ENCODE measurements around the gene HES1. TPM values are rescaled to one million over a fixed set of nuclear protein-coding genes. Genes with fewer than 3 reads are reported as not detected.

Gene HES1
- polyA plus RNA-seq, 3 donors, result 0.17 to 66.6 (median 0.26) TPM

DNA sequence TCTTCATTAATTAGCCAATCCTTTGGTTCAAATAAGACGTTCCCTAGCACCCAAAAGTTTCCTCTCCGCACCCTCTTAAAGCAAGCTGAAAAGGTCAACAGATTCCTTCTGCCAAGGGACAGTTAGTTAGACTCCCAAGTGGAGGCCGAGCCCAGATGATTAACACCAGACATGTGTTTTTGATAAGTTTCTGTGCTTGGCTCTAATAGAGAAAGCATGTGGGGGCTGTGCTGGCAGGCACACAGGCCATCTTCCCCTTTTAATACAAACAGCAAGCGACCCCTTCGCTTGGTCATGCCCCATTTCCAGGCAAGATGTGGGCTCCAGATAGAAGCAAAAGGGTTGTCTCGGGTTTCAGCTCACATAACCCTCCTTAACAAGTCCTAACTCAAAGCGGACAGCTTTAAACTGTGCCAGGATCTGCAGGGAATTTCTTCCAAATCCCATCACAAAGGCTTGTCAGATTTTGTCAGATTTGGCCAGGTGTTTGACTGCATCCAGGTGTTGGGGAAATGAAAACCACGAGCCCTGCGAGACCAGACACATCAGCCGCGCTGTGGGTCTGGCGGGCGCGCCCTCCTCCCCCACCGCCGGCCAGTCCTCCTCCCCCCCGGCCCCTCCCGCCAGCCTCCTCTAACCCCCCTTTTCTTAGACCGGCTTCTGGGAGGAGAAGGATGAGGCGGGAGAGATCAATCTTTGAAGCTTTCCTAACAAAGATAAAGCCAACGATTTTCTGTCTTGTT, 3.3 kb downstream of the HES1 start:
- H3K9me3 ChIP-seq (replicated peaks in 1 of 2; ENCODE audit: control insufficient read depth in 1 of 2, insufficient read depth in 1 of 2, low read length in 2 of 2), result peaks cover 6% of the 10 kb centered on the region in 2 donors
- no peak overlapping the region for H3K4me3 ChIP-seq (replicated peaks in 1 of 3; ENCODE audit: low read depth in 2 of 3, low read length in 3 of 3)
- no peak overlapping the region for H3K27ac ChIP-seq (ENCODE audit: low read depth in 1 of 2, low read length in 2 of 2)
- peaks cover 72 to 87% of the 10 kb centered on the region in 2 donors for H3K27me3 ChIP-seq (ENCODE audit: control insufficient read depth in 2 of 2, insufficient read depth in 2 of 2, low read length in 2 of 2)
- no peak overlapping the region for H3K4me2 ChIP-seq (replicated peaks; ENCODE audit: extremely low read depth, low read length, poor library complexity, severe bottlenecking)
- no peaks in the 10 kb centered on the region for H3K36me3 ChIP-seq (replicated peaks in 1 of 2; ENCODE audit: control insufficient read depth in 1 of 2, insufficient read depth in 2 of 2, low read length in 2 of 2)
- WGBS (ENCODE audit: insufficient coverage), result 31% methylated on average over 6 of the region's 21 CpGs
- peaks cover 6% of the 10 kb centered on the region for H4K20me1 ChIP-seq (ENCODE audit: insufficient read depth, low read length)
- no peak for DNase-seq
- H3K9ac ChIP-seq (ENCODE audit: insufficient read depth, low read length, poor library complexity, severe bottlenecking), result no peak overlapping the region
- H3K27me3 Mint-ChIP-seq (ENCODE audit: low read depth in 3 of 3), result peaks cover 78 to 94% (median 85%) of the 10 kb centered on the region in 3 donors
- intact Hi-C loops (cut with micrococcal nuclease), result loop anchor here (5.0 kb wide), 3 partner anchors 52 to 87 kb away; no protein-coding TSS in a partner anchor
- H3K79me2 ChIP-seq (ENCODE audit: insufficient read depth, low read length), result no peaks in the 10 kb centered on the region
- H2AFZ ChIP-seq (ENCODE audit: insufficient read depth, low read depth, low read length, poor library complexity, severe bottlenecking), result no peak overlapping the region
- peaks cover 41% of the 10 kb centered on the region for H3K4me1 Mint-ChIP-seq
- H3K4me3 Mint-ChIP-seq, result peak overlapping the region in 1 of 2 donors; percentile 72
- H3K36me3 Mint-ChIP-seq, result peaks cover 13 to 27% of the 10 kb centered on the region in 2 donors
- H3K4me1 ChIP-seq (ENCODE audit: control insufficient read depth in 1 of 2, insufficient read depth in 2 of 2, low read length in 2 of 2), result peaks cover 45 to 56% of the 10 kb centered on the region in 2 donors
- no peak overlapping the region for H3K27ac Mint-ChIP-seq
- peaks cover 0 to 46% (median 18%) of the 10 kb centered on the region in 7 donors for H3K9me3 Mint-ChIP-seq
- TF ChIP-seq, protein P1, sequence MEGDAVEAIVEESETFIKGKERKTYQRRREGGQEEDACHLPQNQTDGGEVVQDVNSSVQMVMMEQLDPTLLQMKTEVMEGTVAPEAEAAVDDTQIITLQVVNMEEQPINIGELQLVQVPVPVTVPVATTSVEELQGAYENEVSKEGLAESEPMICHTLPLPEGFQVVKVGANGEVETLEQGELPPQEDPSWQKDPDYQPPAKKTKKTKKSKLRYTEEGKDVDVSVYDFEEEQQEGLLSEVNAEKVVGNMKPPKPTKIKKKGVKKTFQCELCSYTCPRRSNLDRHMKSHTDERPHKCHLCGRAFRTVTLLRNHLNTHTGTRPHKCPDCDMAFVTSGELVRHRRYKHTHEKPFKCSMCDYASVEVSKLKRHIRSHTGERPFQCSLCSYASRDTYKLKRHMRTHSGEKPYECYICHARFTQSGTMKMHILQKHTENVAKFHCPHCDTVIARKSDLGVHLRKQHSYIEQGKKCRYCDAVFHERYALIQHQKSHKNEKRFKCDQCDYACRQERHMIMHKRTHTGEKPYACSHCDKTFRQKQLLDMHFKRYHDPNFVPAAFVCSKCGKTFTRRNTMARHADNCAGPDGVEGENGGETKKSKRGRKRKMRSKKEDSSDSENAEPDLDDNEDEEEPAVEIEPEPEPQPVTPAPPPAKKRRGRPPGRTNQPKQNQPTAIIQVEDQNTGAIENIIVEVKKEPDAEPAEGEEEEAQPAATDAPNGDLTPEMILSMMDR (IDR thresholded peaks at IDR 0.05), result no peak

DNA sequence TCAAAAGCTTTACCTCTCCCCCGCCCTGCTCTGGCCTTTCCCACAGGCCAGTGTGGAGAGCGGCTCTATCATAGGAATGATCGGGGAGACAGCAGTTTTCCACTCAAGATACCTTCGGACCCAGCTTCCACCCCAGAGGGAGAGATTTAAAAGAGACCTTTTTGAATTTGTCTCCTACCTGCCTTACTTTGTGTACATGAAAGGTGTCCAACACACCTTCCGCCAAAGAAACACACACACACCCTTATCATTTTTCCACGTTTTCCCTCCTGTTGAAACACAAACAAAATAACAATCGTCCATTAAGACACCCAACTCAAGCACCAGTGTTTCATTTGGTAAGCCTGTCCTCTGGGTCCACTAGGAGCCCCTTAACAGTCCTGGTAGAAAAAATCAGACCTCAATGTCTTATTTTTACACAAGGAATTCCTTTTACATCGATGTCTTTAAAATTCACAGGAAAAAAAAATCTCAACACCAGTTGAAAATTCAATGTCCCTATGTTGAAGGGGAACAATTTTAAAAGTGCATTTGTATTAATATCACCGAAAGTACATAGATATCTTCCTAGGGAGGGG, 4.0 kb downstream of the HES1 start:
- peaks cover 0 to 46% (median 18%) of the 10 kb centered on the region in 7 donors for H3K9me3 Mint-ChIP-seq
- H3K27ac Mint-ChIP-seq, result no peak overlapping the region
- intact Hi-C loops (cut with micrococcal nuclease), result loop anchor here (5.0 to 10.0 kb wide), 4 partner anchors 53 to 165 kb away; no protein-coding TSS in a partner anchor
- Histone ChIP-seq H3K27me3 (ENCODE audit: control insufficient read depth in 2 of 2, insufficient read depth in 2 of 2, low read length in 2 of 2) (peaks cover 73 to 91% of the 10 kb centered on the region in 2 donors), H3K9me3 (replicated peaks in 1 of 2; ENCODE audit: control insufficient read depth in 1 of 2, insufficient read depth in 1 of 2, low read length in 2 of 2) (peaks cover 6% of the 10 kb centered on the region in 2 donors), H3K4me1 (ENCODE audit: control insufficient read depth in 1 of 2, insufficient read depth in 2 of 2, low read length in 2 of 2) (peaks cover 42 to 50% of the 10 kb centered on the region in 2 donors), H3K4me3 (replicated peaks in 1 of 3; ENCODE audit: low read depth in 2 of 3, low read length in 3 of 3) (no peak overlapping the region), H4K20me1 (ENCODE audit: insufficient read depth, low read length) (peaks cover 6% of the 10 kb centered on the region), H3K36me3 (replicated peaks in 1 of 2; ENCODE audit: control insufficient read depth in 1 of 2, insufficient read depth in 2 of 2, low read length in 2 of 2) (no peaks in the 10 kb centered on the region), H3K9ac (ENCODE audit: insufficient read depth, low read length, poor library complexity, severe bottlenecking) (no peak overlapping the region), H3K4me2 (replicated peaks; ENCODE audit: extremely low read depth, low read length, poor library complexity, severe bottlenecking) (no peak overlapping the region), H3K27ac (ENCODE audit: low read depth in 1 of 2, low read length in 2 of 2) (no peak overlapping the region), H2AFZ (ENCODE audit: insufficient read depth, low read depth, low read length, poor library complexity, severe bottlenecking) (no peak overlapping the region), H3K79me2 (ENCODE audit: insufficient read depth, low read length) (no peaks in the 10 kb centered on the region)
- H3K27me3 Mint-ChIP-seq (ENCODE audit: low read depth in 3 of 3), result peaks cover 80 to 94% (median 87%) of the 10 kb centered on the region in 3 donors
- H3K4me3 Mint-ChIP-seq, result peak overlapping the region; percentile 16 to 68
- WGBS (ENCODE audit: insufficient coverage), result 10% methylated on average over 2 of the region's 9 CpGs
- peaks cover 13 to 27% of the 10 kb centered on the region in 2 donors for H3K36me3 Mint-ChIP-seq
- peaks cover 41% of the 10 kb centered on the region for H3K4me1 Mint-ChIP-seq
- TF ChIP-seq, protein P1 (IDR thresholded peaks at IDR 0.05), result no peak
- DNase-seq, result no peak

Measured in CD14-positive monocyte (primary cell).